HG03196 (cell line): Measurements from ENCODE around the gene SLCO1C1.
"Not testable (repeated sequence)": the region's sequence is repeated elsewhere in the genome, so short reads cannot be mapped to it uniquely, and the experiment has no call there.

Experiments used
- ATAC-seq: cut with Tn5 transposase; IDR thresholded peaks from one replicate; pipeline ENCODE4 v1.9.1; 2021; ENCODE audit not compliant: unreplicated experiment

Gene SLCO1C1

DNA sequence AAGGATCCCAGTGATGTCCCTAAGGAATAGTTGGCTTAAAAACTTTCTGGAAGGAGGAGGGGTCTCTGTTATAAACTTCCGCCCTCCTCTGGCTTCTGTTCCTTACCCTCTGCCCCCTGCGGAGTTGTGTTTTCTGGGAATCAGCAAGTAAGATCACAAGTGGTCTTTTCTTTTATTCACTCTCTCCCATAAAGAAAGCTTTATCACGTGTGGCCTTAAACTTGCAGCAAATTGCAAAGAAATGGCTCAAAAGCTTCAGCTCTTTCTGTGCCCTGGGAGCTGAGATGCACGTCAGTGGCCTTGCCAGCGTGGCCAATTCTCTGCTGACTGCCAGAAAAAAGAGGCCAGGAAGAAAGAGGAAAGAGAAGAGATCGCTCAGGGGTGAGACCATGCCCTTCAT lies at the start of gene SLCO1C1:
Gene SLCO1C1 (plus strand): TSS at position 101 of the 400 bp plus-strand sequence. CDS start 4,245 bp downstream, outside the sequence.
- no peak for ATAC-seq

- ATAC-seq = no peak
Observed at GRCh38 chr12:20646239-20646827, 48.8 kb upstream of the SLCO1C1 start.

DNA sequence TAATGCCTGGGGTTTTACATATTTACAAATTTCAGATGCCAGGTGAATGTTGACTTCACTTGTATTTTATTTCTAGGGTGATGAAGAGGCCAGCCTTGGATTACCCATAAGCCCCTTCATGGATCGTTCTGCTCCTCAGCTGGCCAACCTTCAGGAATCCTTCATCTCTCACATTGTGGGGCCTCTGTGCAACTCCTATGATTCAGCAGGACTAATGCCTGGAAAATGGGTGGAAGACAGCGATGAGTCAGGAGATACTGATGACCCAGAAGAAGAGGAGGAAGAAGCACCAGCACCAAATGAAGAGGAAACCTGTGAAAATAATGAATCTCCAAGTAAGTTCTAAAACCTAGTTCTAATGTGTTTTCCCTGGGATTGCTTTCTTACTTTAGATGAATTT lies 41.3 kb upstream of the SLCO1C1 start:
- no peak for ATAC-seq

GRCh38 chr12:20656600-20656999 lies 38.5 kb upstream of the SLCO1C1 start:
- ATAC-seq = no peak

DNA sequence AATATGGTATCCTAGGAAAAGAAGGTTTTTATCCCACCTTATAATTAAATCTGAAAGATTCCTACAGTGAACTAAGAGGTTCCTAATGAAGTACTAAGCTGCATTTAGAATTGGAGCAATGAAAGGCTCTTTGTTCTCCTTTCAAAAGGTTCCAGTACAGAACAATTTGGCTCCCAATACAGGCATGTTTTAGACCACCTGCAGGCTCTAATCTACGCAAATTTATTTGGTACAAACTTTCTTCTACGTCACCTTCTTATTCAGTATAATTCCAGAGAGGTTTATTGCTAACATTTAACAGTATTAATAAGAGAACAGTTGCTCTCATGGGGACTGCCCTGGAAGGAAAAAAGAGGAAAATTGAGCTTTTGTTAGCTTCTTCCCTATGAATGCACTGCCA lies 37.6 kb upstream of the SLCO1C1 start:
- no peak for ATAC-seq

DNA sequence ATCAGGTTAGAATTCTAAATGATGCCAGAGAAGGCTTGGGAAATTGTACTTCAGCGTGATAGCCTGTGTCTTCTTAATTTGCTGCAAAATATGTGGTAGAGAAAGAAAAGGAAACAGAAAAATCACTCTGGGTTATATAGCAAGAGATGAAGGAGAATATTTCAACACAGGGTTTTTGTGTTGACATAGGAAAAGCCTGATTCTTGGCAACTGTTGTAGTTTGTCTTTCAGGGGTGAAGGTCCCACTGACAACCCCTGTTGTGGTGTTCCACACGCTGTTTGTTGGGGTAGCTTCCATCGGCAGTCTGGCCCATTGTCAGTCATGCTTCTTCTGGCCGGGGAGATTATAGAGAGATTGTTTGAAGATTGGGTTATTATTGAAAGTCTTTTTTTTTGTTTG lies 13.8 kb upstream of the SLCO1C1 start:
- ATAC-seq = no peak

GRCh38 chr12:20696181-20696905 lies 1.2 kb downstream of the SLCO1C1 start:
- ATAC-seq = no peak

GRCh38 chr12:20701106-20701505 lies 6.0 kb downstream of the SLCO1C1 start:
- ATAC-seq = no peak

DNA sequence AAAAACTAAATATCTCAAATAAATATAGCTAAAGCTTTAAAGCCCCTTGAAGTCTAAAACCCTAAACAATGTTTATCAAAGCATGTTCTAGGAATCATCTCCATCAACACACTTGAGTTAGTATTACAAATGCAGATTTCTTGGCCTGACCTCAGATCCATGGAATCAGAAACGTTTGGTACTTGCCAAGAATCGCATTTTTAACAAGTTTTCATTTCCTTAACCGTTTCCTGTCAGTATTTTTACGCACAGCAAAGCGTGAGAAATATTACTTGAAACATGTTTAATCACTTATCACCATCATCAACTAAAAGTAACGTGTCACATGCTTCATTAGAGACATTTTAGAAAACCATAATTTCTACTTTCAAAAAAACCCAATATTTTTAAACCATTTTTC lies 9.7 kb downstream of the SLCO1C1 start:
- ATAC-seq = no peak

DNA sequence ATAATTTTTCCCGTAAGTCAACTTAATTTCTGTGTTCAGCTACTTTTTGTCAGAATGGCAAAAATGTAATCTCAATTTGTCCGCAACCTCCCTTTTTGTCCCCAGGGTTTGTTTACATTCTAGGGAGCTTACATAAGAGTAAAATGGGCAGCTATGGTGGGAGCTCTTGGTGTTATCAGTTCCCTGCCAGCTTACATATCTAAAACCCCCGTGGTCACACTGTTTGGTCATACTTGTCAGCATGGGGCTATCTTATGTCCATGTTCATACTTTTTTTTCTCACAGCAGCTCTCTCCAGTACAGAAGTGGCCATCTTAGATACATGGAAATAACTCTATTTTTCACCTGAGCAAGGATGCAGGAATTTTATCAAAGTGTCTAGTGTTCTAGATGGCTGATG lies 16.7 kb downstream of the SLCO1C1 start:
- ATAC-seq = no peak

DNA sequence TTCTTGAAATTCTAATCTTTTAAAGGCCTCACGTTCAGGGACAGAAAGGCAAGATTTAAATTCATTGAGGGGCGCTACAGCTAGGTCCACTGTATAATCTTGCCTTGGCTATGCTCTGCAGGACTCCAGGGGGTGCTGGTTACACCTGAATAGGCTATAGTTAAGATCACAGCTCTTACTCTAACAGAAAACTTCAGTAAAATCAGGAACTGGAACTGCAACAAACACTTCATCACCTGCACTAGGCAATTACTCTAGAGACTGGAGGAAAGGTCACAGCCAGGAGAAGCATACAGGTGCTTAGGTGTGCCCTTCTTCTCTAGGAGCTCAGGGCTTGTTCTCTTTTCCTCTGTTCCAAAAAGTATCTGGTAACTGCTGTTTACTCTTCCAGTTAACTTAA lies 20.9 kb downstream of the SLCO1C1 start:
- no peak for ATAC-seq

DNA sequence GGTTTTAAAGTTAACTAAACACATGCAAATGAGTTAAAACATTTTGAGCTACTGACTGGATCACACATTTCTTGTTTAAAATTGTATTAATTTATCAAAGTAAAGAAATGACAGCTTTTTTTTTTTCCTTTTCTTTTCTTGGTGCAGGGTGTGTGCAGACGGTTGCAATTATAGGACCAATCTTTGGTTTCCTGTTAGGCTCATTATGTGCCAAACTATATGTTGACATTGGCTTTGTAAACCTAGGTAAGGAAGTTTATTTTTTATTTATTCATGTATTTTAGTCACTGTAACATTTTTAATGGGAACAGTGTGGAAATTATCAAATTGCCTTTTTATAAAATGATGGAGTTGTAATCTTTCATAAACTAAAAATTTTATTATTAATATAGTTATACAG lies 21.9 kb downstream of the SLCO1C1 start:
- no peak for ATAC-seq

GRCh38 chr12:20718294-20718693 lies 23.2 kb downstream of the SLCO1C1 start:
- ATAC-seq = no peak

DNA sequence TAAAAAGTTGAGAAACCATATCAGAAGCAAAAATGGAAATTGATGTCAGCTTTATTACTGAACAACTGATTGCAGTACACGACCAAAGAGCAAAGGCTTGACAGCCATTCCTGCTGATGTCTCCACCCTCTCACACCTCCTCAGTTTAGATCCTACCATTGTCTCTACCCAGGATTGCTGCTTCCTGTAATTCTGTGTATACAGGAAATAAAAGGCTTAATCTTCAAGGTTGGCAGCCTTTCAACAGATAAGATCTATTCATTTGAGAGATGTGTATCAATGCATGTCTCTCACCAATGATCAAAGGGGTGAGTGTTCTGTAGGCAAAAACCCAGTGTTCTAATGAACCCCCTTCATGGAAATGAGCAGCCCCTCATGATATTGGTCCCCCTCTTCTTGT lies 27.0 kb downstream of the SLCO1C1 start:
- ATAC-seq = no peak

DNA sequence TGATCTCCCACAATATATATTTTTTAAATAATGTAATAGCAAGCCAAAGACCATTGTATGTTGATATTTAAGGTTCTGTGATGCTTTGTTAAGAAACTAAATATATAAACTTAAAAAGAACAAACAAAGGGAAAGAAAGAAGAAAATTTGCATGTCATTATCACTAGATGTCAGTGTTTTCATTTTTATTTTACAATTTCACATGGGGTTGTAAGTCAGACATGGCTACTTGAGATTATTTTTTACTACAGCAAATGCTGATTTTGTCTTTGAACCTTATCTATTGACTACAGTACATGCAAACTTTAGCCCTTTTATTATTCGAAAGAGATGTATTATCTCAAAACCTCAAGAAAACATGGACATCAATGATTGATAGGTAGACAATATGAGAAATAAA lies 36.1 kb downstream of the SLCO1C1 start:
- ATAC-seq = no peak

DNA sequence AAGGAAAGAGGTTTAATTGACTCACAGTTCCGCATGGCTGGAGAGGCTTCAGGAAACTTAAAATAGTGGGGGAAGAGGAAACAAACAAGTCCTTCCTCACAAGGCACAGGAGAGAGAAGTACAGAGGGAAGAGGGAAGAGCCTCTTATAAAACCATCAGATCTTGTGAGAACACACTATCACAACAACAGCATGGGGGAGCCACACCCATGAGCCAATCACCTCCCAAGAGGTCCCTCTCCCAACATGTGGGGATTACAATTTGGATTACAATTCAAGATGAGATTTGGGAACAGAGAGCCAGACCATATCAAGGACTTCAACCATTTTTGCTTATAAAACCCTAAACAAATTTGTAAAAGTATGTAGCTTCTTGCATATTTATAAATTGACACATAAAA lies 45.8 kb downstream of the SLCO1C1 start:
- ATAC-seq = no peak

GRCh38 chr12:20748198-20748597 lies 53.1 kb downstream of the SLCO1C1 start:
- ATAC-seq = no peak

DNA sequence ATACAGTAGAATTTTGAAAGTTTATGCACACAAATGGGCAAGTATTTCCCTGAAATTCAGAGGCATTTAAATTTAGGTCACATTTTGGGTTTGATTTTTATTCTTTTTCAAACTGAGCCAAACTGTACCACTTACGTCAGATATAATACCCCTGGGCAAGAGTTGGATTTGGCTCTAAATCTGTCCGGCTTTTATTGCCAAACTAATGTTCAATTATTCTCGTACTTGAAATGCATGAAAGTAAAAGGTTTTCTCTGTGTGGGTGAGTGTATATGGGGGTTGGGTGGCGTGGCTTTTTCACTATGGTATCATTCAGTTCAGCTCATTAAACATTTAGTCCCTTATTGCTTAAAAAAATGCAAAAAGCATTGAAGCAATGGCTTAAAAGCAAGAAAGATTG lies 55.9 kb downstream of the SLCO1C1 start:
- ATAC-seq = no peak

DNA sequence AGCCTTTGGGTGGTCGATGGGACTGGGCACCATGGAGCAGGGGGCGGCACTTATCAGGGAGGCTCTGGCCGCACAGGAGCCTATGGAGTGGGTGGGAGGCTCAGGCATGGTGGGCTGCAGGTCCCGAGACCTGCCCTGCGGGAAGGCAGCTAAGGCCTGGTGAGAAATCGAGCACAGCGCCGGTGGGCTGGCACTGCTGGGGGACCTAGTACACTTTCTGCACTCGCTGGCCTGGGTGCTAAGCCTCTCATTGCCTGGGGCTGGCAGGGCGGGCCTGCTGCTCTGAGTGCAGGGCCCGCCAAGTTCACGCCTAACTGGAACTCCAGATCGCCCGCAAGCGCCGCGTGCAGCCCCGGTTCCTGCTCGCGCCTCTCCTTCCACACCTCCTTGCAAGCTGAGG lies 82.3 kb downstream of the SLCO1C1 start:
- ATAC-seq = no peak

DNA sequence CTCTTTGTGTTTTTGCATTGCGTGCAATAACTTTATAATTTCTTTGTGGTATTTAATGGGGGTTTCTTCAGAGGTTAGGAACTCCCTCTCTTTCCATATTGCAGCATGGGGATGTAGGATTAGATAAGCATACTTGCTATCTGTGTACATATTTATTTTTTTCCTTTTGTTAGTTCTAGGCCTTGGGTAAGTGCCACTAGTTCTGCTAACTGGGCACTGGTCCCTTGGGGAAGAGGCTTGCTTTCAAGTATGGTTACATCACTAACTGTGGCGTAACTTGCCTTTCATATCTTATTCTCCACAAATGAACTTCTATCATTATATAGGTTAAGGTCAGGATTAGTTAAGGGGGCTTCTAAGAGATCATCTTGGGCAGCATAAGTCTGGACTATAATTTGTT lies 83.8 kb downstream of the SLCO1C1 start:
- no peak for ATAC-seq

DNA sequence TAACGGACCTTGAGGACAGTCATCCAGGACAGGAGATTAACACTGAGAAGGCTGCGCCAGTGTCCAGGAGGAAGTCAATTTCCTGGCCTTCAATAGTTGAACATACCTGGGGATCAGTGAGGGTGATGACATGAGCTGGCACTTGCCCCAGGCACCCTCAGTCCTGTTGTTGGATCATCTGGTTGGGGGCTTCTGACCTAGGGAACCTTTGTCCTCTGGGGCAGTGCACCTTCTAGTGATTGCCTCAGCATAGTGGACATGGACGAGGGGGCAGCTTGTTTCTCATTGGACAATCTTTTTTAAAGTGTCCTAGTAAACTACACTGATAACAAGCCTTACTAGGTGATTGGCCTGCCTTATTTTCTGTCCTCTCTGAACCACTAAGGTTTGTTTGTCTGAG lies 84.8 kb downstream of the SLCO1C1 start:
- not testable (repeated sequence) for ATAC-seq

DNA sequence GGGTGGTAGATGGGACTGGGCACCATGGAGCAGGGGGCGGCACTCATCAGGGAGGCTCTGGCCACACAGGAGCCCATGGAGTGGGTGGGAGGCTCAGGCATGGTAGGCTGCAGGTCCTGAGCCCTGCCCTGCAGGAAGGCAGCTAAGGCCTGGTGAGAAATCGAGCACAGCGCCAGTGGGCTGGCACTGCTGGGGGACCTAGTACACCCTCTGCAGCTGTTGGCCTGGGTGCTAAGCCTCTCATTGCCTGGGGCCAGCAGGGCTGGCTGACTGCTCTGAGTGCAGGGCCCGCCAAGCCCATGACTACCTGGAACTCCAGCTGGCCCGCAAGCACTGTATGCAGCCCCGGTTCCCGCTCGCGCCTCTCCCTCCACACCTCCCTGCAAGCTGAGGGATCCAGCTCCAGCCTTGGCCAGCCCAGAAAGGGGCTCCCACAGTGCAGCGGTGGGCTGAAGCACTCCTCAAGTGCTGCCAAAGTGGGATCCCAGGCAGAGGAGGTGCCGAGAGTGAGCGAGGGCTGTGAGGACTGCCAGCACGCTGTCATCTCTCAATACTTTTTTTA lies 88.7 kb downstream of the SLCO1C1 start:
- not testable (repeated sequence) for ATAC-seq

DNA sequence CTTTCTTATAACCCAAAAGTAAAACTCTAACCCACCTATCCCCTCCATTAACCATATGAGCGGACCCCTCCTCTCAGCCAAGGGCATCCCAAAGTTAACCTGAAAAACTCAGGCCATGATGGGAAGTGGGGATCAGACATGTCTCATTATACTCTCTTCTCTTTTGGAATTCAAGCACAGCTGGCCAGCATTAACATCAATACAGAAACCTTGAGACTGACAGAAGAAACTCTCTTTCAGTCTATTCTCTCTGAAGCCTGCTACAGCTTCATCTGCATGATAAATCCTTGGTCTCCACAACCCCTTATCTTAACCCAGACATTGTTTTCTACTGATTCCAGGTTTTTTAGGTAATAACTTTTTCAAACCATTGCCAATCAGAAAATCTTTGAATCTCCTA lies 97.8 kb downstream of the SLCO1C1 start:
- no peak for ATAC-seq
